HFFc6 (cell line): ENCODE data around the gene RETREG1. TPM values are rescaled to one million over a fixed set of nuclear protein-coding genes. Genes with fewer than 3 reads are reported as not detected.

Experiments
- DNase-seq: peaks from one replicate; pipeline ENCODE4 v3.0.0-alpha.2; 2018
- H3K27ac Mint-ChIP-seq: 2 replicates; pipeline ENCODE4 v1.8.0; 2020; ENCODE audit warnings: mild to moderate bottlenecking, mixed read lengths
- H3K27me3 Mint-ChIP-seq: 2 replicates; pipeline ENCODE4 v1.8.0; 2021; ENCODE audit warnings: mild to moderate bottlenecking, moderate library complexity, mixed read lengths; ENCODE audit not compliant: insufficient read depth
- H3K36me3 Mint-ChIP-seq: 2 replicates; pipeline ENCODE4 v1.8.0; 2021; ENCODE audit warnings: low read depth, mixed read lengths
- H3K4me1 Mint-ChIP-seq: 2 replicates; pipeline ENCODE4 v1.8.0; 2020; ENCODE audit warnings: low read depth, mixed read lengths
- H3K4me3 Mint-ChIP-seq: 2 replicates; pipeline ENCODE4 v1.8.0; 2020; ENCODE audit warnings: mild to moderate bottlenecking, moderate library complexity, mixed read lengths
- H3K9me3 Mint-ChIP-seq: 2 replicates; pipeline ENCODE4 v1.8.0; 2020; ENCODE audit warnings: mild to moderate bottlenecking, mixed read lengths
- CTCF ChIP-seq: fragments of 200-600 bp; sonication (generic); IDR thresholded peaks from 2 replicates; pipeline ENCODE4 v1.5.0; 2021; ENCODE audit warnings: antibody characterized with exemption, mild to moderate bottlenecking
- total RNA-seq, 6 experiments: library from RNA; stranded (reverse); fragmentation: NEBNext Ultra II Directional; extraction: Animal tissue kit (Norgen Biotek cat#: 25700); gene quantifications; 2 replicates in 1 of 6; 3 replicates in 5 of 6; pipeline ENCODE4 v1.2.3, GENCODE V29; 2021

RETREG1 gene
- total RNA-seq, 6 experiments from 2014 or later: 0.09 to 0.14 TPM; not detected in 4

- H3K36me3 Mint-ChIP-seq: no peaks in the 10 kb centered on the region
- no peaks in the 10 kb centered on the region for H3K9me3 Mint-ChIP-seq
- H3K27ac Mint-ChIP-seq: no peak overlapping the region
Measured at GRCh38 chr5:16504571-16504970, 112.2 kb downstream of the RETREG1 start.

GRCh38 chr5:16502866-16503265 lies 113.9 kb downstream of the RETREG1 start:
- Mint-ChIP-seq H3K27me3 (peaks cover 19% of the 10 kb centered on the region), H3K36me3 (no peaks in the 10 kb centered on the region), H3K9me3 (no peaks in the 10 kb centered on the region), H3K4me3 (no peak overlapping the region), H3K27ac (no peak overlapping the region), H3K4me1 (peaks cover 10% of the 10 kb centered on the region; the same call in 1 of the 2 replicates)
- no peak for DNase-seq
- TF ChIP-seq CTCF: no peak

More at GRCh38 chr5:16504571-16504970, 112.2 kb downstream of the RETREG1 start:
- DNase-seq: no peak
- H3K27me3 Mint-ChIP-seq: peaks cover 17% of the 10 kb centered on the region
- no peak for TF ChIP-seq CTCF
- no peak overlapping the region for H3K4me3 Mint-ChIP-seq
- peaks cover 12% of the 10 kb centered on the region; the same call in 1 of the 2 replicates for H3K4me1 Mint-ChIP-seq

- peaks cover 20% of the 10 kb centered on the region for H3K27me3 Mint-ChIP-seq
- peaks cover under 1% of the 10 kb centered on the region for H3K9me3 Mint-ChIP-seq
- no peak overlapping the region for H3K27ac Mint-ChIP-seq
- H3K4me3 Mint-ChIP-seq: no peak overlapping the region
- no peak for DNase-seq
- peaks cover 6% of the 10 kb centered on the region; the same call in 1 of the 2 replicates for H3K4me1 Mint-ChIP-seq
- H3K36me3 Mint-ChIP-seq: 0 out of 2 replicates have a peak, but pooled peaks cover under 1% of the 10 kb centered on the region
- TF ChIP-seq CTCF: no peak
Measured at GRCh38 chr5:16500024-16500423, 116.8 kb downstream of the RETREG1 start.

- Mint-ChIP-seq H3K4me1 (peaks cover 8% of the 10 kb centered on the region; the same call in 1 of the 2 replicates), H3K27me3 (peaks cover 12% of the 10 kb centered on the region), H3K36me3 (peaks cover 7% of the 10 kb centered on the region; the same call in 1 of the 2 replicates), H3K9me3 (peaks cover 7% of the 10 kb centered on the region), H3K4me3 (no peak overlapping the region), H3K27ac (no peak overlapping the region)
- no peak for DNase-seq
- no peak for TF ChIP-seq CTCF
Measured at GRCh38 chr5:16497546-16497945, 119.3 kb downstream of the RETREG1 start.

GRCh38 chr5:16493261-16493660 lies 123.5 kb downstream of the RETREG1 start:
- no peak for TF ChIP-seq CTCF
- peaks cover 14% of the 10 kb centered on the region; the same call in 1 of the 2 replicates for H3K4me1 Mint-ChIP-seq
- peaks cover 7% of the 10 kb centered on the region for H3K9me3 Mint-ChIP-seq
- H3K4me3 Mint-ChIP-seq: no peak overlapping the region
- peak overlapping the region; percentile 6; the same call in 1 of the 2 replicates for H3K27ac Mint-ChIP-seq
- peaks cover 14% of the 10 kb centered on the region for H3K27me3 Mint-ChIP-seq
- DNase-seq: no peak
- peaks cover 7% of the 10 kb centered on the region; the same call in 1 of the 2 replicates for H3K36me3 Mint-ChIP-seq
